HCT116 (cell line): Measurements from ENCODE around the gene GLB1L.

ENCODE experiments used
- CBX3 ChIP-seq: IDR thresholded peaks from 2 replicates; pipeline ENCODE4 v1.6.1; 2012; ENCODE audit warnings: low read depth
- CEBPB ChIP-seq: IDR thresholded peaks from 2 replicates; pipeline ENCODE4 v1.6.1; 2012; ENCODE audit warnings: low read depth
- CTCF ChIP-seq, 3 experiments: fragments of 200-600 bp in 1 of 3; sonication (generic) in 1 of 3; IDR thresholded peaks in 2 of 3; conservative IDR thresholded peaks in 1 of 3; 2 replicates each; pipeline ENCODE4 v1.5.1; 2012 to 2017; ENCODE audit warnings: low read depth in 2 of 3, low read length in 2 of 3, antibody characterized with exemption in 1 of 3, borderline replicate concordance in 1 of 3, control low read depth in 1 of 3, mild to moderate bottlenecking in 1 of 3, mixed read lengths in 1 of 3, mixed run types in 1 of 3, moderate library complexity in 1 of 3; ENCODE audit not compliant: insufficient read depth in 1 of 3
- EZH2 ChIP-seq: fragments of 200-600 bp; sonication (generic); IDR thresholded peaks from 2 replicates; pipeline ENCODE4 v1.6.1; 2017; ENCODE audit warnings: antibody characterized with exemption, mixed run types
- EZH2phosphoT487 ChIP-seq: fragments of 200-600 bp; IDR thresholded peaks from 2 replicates; pipeline ENCODE4 v1.6.1; 2018; ENCODE audit warnings: antibody characterized with exemption, borderline replicate concordance
- MAX ChIP-seq: IDR thresholded peaks from 2 replicates; pipeline ENCODE4 v1.6.1; 2012
- POLR2A ChIP-seq: IDR thresholded peaks from 2 replicates; pipeline ENCODE4 v1.7.0; 2011; ENCODE audit warnings: borderline replicate concordance; ENCODE audit not compliant: insufficient read depth, insufficient read length; ENCODE audit errors: extremely low read depth
- POLR2AphosphoS5 ChIP-seq: IDR thresholded peaks from 2 replicates; pipeline ENCODE4 v1.6.1; 2011; ENCODE audit warnings: mild to moderate bottlenecking, low read depth, low read length, moderate library complexity
- SP1 ChIP-seq: IDR thresholded peaks from 2 replicates; pipeline ENCODE4 v1.6.1; 2012; ENCODE audit warnings: low read depth
- TCF7L2 ChIP-seq: IDR thresholded peaks from 2 replicates; pipeline ENCODE4 v1.7.0; 2011; ENCODE audit warnings: borderline replicate concordance, inconsistent platforms; ENCODE audit not compliant: insufficient read depth, insufficient read length; ENCODE audit errors: extremely low read depth

- TF ChIP-seq EZH2 = no peak
- TF ChIP-seq POLR2A = no peak
- TF ChIP-seq EZH2phosphoT487 = no peak
- no peak for TF ChIP-seq CBX3
- TF ChIP-seq POLR2AphosphoS5 = no peak
- TF ChIP-seq SP1 = no peak
- no peak for TF ChIP-seq TCF7L2
- TF ChIP-seq CTCF (IDR thresholded peaks at IDR 0.05 in 2 of 3, conservative IDR thresholded peaks at IDR 0.05 in 1 of 3; ENCODE audit: borderline replicate concordance in 1 of 3, insufficient read depth in 1 of 3, low read depth in 2 of 3, low read length in 2 of 3) = no peak
- TF ChIP-seq MAX = no peak
- no peak for TF ChIP-seq CEBPB
These were observed 29.2 kb downstream of the GLB1L start for GRCh38 chr2:219215871-219216534.
